Activated CD4-positive, alpha-beta memory T cell treated with anti-CD3 and anti-CD28 coated beads for 36 hours (primary cell): ENCODE data around the gene FOXA2. TPM values are rescaled to one million over a fixed set of nuclear protein-coding genes. Genes with fewer than 3 reads are reported as not detected.

ENCODE experiments used
- CTCF ChIA-PET: fragments of 350-600 bp; sonication (Branson Sonifier 250); formaldehyde crosslinking; loops from one replicate; lab custom pipeline; 2021; ENCODE audit warnings: antibody characterized with exemption, inconsistent platforms; lab: Charles Lee
- POLR2A ChIA-PET: fragments of 350-600 bp; sonication (Branson Sonifier 250); formaldehyde crosslinking; loops from one replicate; lab custom pipeline; 2021; ENCODE audit warnings: antibody characterized with exemption; lab: Charles Lee
- DNase-seq: peaks from one replicate; pipeline ENCODE4 v3.0.0-alpha.2; 2020
- H3K27ac Mint-ChIP-seq: one replicate; pipeline ENCODE4 v1.8.0; 2021; ENCODE audit warnings: mixed read lengths
- H3K27me3 Mint-ChIP-seq: one replicate; pipeline ENCODE4 v1.8.0; 2021; ENCODE audit warnings: mixed read lengths
- H3K36me3 Mint-ChIP-seq: one replicate; pipeline ENCODE4 v1.8.0; 2021; ENCODE audit warnings: mixed read lengths
- H3K4me1 Mint-ChIP-seq: one replicate; pipeline ENCODE4 v1.8.0; 2021; ENCODE audit warnings: low read depth, mixed read lengths
- H3K4me3 Mint-ChIP-seq: one replicate; pipeline ENCODE4 v1.8.0; 2021; ENCODE audit warnings: mild to moderate bottlenecking, mixed read lengths
- H3K9me3 Mint-ChIP-seq: one replicate; pipeline ENCODE4 v1.8.0; 2021; ENCODE audit warnings: mixed read lengths
- intact Hi-C: fragments of 100-400 bp; cut with micrococcal nuclease; formaldehyde crosslinking; loops from one replicate; pipeline ENCODE4 v1.15.1; 2023
- total RNA-seq, 2 experiments: library from RNA; stranded (reverse); gene quantifications; one replicate each; pipeline ENCODE4 v1.2.3, GENCODE V29; 2021

The FOXA2 gene
- total RNA-seq, 2 experiments from 2014 or later, result not detected

DNA sequence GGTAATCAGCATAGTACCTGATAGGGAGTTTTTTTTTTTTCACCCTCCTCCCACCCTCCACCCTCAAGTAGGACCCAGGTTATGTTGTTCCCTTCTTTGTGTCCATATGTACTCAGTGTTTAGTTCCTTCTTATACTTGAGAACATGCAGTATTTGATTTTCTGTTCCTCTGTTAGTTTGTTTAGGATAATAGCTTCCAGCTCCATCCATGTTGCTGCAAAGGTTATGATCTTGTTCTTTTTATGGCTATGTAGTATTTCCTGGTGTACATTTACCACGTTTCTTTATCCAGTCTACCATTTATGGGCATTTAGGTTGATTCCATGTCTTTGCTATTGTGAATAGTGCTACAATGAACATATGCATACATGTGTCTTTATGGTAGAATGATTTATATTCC is 41.9 kb downstream of the FOXA2 start:
- intact Hi-C loops, result no loop called here
- Mint-ChIP-seq H3K4me3 (no peak overlapping the region), H3K27ac (no peak overlapping the region), H3K4me1 (no peaks in the 10 kb centered on the region), H3K27me3 (no peaks in the 10 kb centered on the region), H3K9me3 (peaks cover 5% of the 10 kb centered on the region), H3K36me3 (no peaks in the 10 kb centered on the region)
- POLR2A ChIA-PET, result no interaction called here
- CTCF ChIA-PET, result no interaction called here
- no peak for DNase-seq

DNA sequence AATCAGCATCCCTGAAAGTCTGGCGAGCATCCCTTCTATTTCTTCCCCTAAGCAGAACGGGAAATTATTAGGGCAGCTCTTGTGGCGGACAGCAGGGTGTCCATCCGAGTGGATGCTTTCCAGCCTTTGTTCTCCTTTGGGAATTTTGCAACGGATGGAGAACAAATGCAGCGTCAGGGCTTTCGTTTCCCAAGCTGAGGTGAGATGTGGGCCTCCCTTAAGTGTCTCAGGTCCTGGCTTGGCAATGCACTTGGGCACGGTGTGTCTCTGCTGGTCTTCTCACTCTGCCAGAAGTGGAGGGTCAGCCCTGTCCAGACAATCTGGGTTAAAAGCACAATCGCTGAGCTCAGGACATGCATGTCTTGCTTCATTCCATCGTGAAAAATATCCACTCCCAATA is 43.5 kb downstream of the FOXA2 start:
- CTCF ChIA-PET, result no interaction called here
- Mint-ChIP-seq H3K4me3 (no peak overlapping the region), H3K27me3 (no peaks in the 10 kb centered on the region), H3K36me3 (no peaks in the 10 kb centered on the region), H3K4me1 (no peaks in the 10 kb centered on the region), H3K27ac (no peak overlapping the region), H3K9me3 (peaks cover 5% of the 10 kb centered on the region)
- POLR2A ChIA-PET, result no interaction called here
- no peak for DNase-seq
- intact Hi-C loops, result no loop called here

DNA sequence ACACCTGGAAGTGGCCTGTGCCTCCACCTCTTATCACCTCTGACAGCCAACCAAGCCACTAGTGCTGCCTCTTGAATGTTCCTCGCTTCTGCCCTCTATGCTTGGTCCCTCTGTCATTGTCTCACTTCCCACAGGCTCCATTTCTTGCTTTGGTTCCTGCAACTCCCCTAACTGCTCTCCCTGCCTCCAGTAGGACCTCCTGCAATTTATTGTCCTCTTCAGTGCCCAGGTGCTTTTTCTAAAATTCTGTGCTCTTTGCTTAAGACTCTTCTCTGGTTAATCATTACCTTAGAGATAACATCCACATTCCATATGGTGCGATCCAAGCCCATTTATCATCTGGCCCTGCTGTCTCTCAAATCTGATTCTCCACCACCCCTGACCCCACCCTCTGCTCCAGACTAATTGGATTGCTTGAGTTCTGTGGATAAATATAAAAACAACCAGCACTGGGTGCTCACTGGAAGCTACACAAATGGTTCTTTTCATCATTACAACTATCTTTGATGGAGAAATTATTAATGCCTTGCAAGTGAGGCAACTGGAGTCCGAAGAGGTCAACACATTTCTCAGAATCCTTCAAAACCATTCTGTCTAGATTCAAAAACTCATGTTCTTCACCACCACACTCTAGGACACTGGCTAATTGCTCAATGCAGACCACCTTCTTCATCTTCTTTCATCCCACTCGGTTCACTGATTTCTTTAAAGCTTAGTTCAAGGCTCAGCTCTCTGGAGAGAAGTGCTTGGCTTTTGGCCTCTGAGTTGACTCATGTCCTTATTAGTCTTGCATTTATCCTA is 47.2 kb downstream of the FOXA2 start:
- intact Hi-C loops, result no loop called here
- Mint-ChIP-seq H3K9me3 (peaks cover 6% of the 10 kb centered on the region), H3K4me3 (no peak overlapping the region), H3K36me3 (no peaks in the 10 kb centered on the region), H3K27me3 (no peaks in the 10 kb centered on the region), H3K27ac (no peak overlapping the region), H3K4me1 (no peaks in the 10 kb centered on the region)
- ChIA-PET CTCF (no interaction called here), POLR2A (no interaction called here)
- no peak for DNase-seq

DNA sequence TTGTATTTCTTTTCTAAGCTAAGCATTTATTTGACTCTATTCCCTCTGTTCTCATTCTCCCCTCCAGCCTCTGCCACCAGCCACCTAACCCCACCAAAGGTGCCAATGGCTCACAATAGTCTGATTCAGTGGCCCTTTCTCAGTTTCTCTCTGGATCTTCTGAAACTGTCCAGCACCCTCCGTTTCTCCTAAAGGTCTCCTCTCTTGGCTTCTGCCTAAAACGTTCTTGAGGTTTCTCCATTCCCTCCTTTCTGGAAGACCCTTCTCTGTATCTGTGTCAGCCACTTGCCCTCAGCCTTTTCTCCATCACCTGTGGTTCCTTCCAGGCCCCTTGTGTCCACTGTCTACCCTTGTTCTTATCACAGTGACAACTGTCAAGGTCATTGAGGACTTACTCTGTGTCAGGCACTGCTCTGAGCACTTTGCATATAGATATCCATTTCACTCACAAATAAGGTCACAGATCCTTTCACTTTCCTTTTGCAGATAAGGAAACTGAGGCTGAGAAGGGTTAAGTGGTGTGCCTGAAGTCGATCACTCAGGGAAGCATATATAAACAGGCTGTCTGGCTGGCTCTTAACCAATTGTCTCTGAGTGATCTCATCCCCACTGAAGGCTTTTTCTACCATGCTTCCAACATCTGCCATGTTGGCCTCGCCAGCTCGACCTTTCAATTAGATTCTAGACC is 48.1 kb downstream of the FOXA2 start:
- Mint-ChIP-seq H3K4me3 (no peak overlapping the region), H3K9me3 (peaks cover 6% of the 10 kb centered on the region), H3K36me3 (no peaks in the 10 kb centered on the region), H3K27me3 (no peaks in the 10 kb centered on the region), H3K27ac (no peak overlapping the region), H3K4me1 (no peaks in the 10 kb centered on the region)
- intact Hi-C loops, result no loop called here
- ChIA-PET POLR2A (no interaction called here), CTCF (no interaction called here)
- DNase-seq, result no peak

DNA sequence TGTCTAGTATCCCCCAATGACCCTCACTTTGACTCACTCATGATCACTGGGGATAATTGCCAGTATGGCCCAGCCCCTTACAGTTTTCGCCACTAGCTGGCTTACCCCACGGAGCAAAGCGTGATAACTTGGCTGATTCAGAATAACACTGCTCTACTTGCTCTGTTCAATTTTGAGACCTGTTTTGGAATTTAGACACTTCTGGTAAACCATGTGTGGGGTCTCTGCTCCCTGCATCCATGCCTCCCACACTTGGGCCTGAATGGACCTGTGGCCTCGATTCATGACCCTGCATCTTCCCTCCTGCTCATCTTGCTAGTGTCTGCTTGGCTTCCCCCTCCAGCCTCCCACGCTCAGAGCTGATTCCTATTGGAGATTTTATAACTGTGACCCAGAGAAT is 48.9 kb downstream of the FOXA2 start:
- ChIA-PET POLR2A (no interaction called here), CTCF (interaction anchor here (0.6 kb wide), 1 partner anchor 27 kb away, joined by 4 read pairs; no protein-coding TSS in a partner anchor)
- Mint-ChIP-seq H3K4me1 (no peaks in the 10 kb centered on the region), H3K36me3 (no peaks in the 10 kb centered on the region), H3K4me3 (no peak overlapping the region), H3K9me3 (peaks cover 10% of the 10 kb centered on the region), H3K27me3 (no peaks in the 10 kb centered on the region), H3K27ac (no peak overlapping the region)
- intact Hi-C loops, result no loop called here
- DNase-seq, result no peak

DNA sequence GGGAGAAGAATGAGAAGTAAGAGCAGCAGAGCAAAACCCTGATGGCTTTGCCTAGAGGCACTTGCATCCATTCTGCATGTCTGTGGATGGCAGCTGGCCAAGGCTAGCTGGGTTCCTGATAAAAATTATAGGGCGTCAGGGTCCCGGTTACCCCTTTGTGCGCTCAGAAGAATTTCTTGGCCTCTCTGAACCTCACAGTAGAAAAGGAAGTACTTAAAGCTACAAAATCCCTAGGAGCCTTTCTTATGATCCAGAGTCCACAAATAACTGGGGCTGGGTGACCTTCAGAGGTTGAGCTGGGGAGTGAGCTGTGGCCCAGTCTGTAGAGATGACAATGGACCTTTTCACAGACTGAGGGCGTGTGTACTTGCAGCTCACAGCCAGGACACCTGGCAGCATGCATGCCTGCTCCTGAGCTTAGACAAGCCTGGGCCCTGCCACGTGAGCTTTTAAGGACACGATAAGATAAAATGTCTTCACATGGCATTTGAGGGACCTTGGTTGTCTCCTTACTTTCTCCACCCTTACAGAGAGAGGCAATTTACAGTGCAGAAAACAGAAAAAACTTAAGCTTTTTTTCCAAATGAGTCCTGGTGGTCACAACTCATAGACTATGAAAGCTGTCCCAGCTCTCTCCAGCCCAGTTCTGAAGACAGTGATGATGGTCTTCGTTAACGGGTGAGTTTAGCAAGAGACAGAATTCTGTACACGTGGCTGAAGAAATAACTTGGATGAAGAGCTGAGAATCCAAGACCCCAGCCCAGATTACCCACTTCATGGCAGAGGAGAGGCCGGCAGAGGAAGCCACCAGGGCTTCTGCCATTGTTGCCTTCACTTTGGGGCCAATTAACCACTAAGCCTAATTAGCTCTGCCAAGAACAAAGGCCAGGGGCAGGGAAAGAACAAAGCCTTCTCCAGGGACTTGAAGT is 50.3 kb downstream of the FOXA2 start:
- ChIA-PET POLR2A (no interaction called here), CTCF (no interaction called here)
- intact Hi-C loops, result no loop called here
- no peak overlapping the region for H3K27ac Mint-ChIP-seq
- H3K4me3 Mint-ChIP-seq, result no peak overlapping the region
- no peaks in the 10 kb centered on the region for H3K27me3 Mint-ChIP-seq
- H3K4me1 Mint-ChIP-seq, result no peaks in the 10 kb centered on the region
- peaks cover 10% of the 10 kb centered on the region for H3K9me3 Mint-ChIP-seq
- DNase-seq, result no peak
- H3K36me3 Mint-ChIP-seq, result no peaks in the 10 kb centered on the region

DNA sequence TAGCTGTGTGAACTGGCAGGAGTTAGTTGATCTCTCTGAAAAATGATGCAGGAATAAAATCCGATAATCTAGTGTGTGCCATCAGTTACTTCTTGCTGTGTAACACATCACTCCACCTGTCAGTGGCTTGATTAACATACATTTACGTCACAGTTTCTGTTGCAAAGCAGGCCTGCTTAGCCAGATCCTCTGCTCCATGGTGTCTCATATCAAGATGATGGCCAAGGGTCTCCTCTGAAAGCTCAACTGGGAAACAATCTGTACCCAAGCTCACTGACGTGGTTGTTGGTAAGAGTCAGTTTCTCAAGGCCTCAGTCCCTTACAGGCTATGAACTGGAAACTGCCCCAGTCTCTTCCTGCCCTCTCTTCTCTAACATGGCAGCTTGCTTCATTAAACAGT is 51.8 kb downstream of the FOXA2 start:
- Mint-ChIP-seq H3K36me3 (no peaks in the 10 kb centered on the region), H3K27ac (no peak overlapping the region), H3K4me3 (no peak overlapping the region), H3K27me3 (no peaks in the 10 kb centered on the region), H3K9me3 (peaks cover 7% of the 10 kb centered on the region), H3K4me1 (no peaks in the 10 kb centered on the region)
- intact Hi-C loops, result no loop called here
- POLR2A ChIA-PET, result no interaction called here
- DNase-seq, result no peak
- CTCF ChIA-PET, result no interaction called here

DNA sequence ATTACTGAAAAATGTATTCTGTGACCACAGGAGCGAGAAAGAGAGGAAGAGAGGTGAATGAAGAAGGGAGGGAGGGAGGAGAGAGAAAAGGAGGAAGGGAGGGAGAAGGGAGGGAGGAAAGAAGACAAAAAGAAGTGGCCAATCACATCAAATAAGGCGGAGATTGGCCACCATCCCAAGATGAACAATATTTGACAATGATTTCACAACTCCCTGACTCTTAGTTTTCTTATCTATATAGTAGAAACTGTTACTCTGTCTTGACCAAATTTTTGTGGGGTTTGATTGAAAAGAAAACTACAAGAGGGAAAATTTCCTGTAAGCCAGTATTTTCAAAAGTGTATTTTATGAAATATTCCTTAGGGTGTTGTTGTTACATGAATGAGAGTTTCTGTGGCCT is 52.6 kb downstream of the FOXA2 start:
- DNase-seq, result no peak
- Mint-ChIP-seq H3K4me1 (no peaks in the 10 kb centered on the region), H3K36me3 (no peaks in the 10 kb centered on the region), H3K27me3 (no peaks in the 10 kb centered on the region), H3K4me3 (no peak overlapping the region), H3K27ac (no peak overlapping the region), H3K9me3 (peaks cover 7% of the 10 kb centered on the region)
- POLR2A ChIA-PET, result no interaction called here
- intact Hi-C loops, result no loop called here
- CTCF ChIA-PET, result no interaction called here

DNA sequence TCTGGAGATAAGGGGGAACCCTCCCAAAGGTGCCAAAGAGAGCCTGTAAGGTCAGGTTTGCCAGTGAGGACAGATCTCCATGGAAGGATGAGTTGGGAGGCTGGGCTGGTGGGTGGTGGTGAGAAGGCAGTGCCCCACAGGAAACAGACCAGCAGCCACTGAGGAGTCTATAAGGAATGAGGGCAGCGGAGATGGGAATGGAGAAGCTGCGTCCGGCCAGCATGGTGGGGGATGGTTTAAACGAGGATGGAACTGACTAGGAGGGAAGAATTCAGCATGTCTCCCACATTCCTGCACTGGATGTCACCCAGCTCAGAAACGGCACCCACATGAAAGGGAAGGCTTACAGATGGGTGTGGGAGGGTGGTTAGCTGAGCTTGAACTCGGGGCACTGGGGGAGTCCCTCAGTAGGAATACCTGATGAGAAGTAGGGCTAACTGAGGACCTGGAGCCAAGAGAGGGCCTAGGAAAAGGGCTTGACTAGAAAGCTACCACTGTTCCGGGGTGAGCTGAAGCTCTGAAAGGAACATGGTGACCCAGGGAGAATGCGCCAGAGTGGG is 53.2 kb downstream of the FOXA2 start:
- Mint-ChIP-seq H3K27ac (no peak overlapping the region), H3K4me1 (no peaks in the 10 kb centered on the region), H3K36me3 (no peaks in the 10 kb centered on the region), H3K9me3 (peaks cover 7% of the 10 kb centered on the region), H3K4me3 (no peak overlapping the region), H3K27me3 (no peaks in the 10 kb centered on the region)
- intact Hi-C loops, result no loop called here
- no peak for DNase-seq
- POLR2A ChIA-PET, result no interaction called here
- CTCF ChIA-PET, result no interaction called here
